K562 (cell line): Measurements from ENCODE around the gene USP24. TPM values are rescaled to one million over a fixed set of nuclear protein-coding genes. Genes with fewer than 3 reads are reported as not detected.

Source experiments
- CGGBP1 ChIP-seq: fragments of 250-450 bp; sonication (Bioruptor Pico); IDR thresholded peaks from 2 replicates; pipeline ENCODE4 v1.9.0; 2021; ENCODE audit warnings: mild to moderate bottlenecking
- CHD1 ChIP-seq: fragments of 200-600 bp; sonication (generic); IDR thresholded peaks from one replicate; pipeline ENCODE4 v1.6.1; 2012; ENCODE audit warnings: mild to moderate bottlenecking, moderate library complexity, low read length, inconsistent platforms
- CHD2 ChIP-seq: IDR thresholded peaks from 2 replicates; pipeline ENCODE4 v1.6.1; 2011; ENCODE audit warnings: low read depth, low read length
- CREBBP ChIP-seq: IDR thresholded peaks from one replicate; pipeline ENCODE4 v1.6.1; 2012; ENCODE audit warnings: low read depth, mild to moderate bottlenecking, control low read depth, inconsistent platforms, low read length
- CREM ChIP-seq: IDR thresholded peaks from 2 replicates; pipeline ENCODE4 v1.6.1; 2014; ENCODE audit warnings: antibody characterized with exemption, low read depth
- HEY1 ChIP-seq: fragments of 250-450 bp; sonication (Bioruptor Pico); IDR thresholded peaks from 2 replicates; pipeline ENCODE4 v1.5.0; 2020; ENCODE audit warnings: mild to moderate bottlenecking, moderate library complexity, borderline replicate concordance
- HMG20B ChIP-seq: fragments of 250-450 bp; sonication (Bioruptor Pico); IDR thresholded peaks from 2 replicates; pipeline ENCODE4 v1.5.0; 2021; ENCODE audit warnings: mild to moderate bottlenecking
- JUNB ChIP-seq: fragments of 450-650 bp; formaldehyde crosslinking; conservative IDR thresholded peaks from 2 replicates; pipeline ENCODE4 v1.4.0; 2020; ENCODE audit warnings: mild to moderate bottlenecking
- MXI1 ChIP-seq: IDR thresholded peaks from 2 replicates; pipeline ENCODE4 v1.6.1; 2011; ENCODE audit warnings: low read depth, mild to moderate bottlenecking, improper control_type of control experiment, low read length
- NR1H2 ChIP-seq: sonication (generic); formaldehyde crosslinking; IDR thresholded peaks from 2 replicates; pipeline ENCODE4 v1.4.0; 2020; ENCODE audit warnings: mild to moderate bottlenecking, missing genetic modification reagents
- POU5F1 ChIP-seq: fragments of 150-350 bp; IDR thresholded peaks from 2 replicates; pipeline ENCODE4 v1.6.1; 2014; ENCODE audit warnings: borderline replicate concordance, low read length, low read depth, mild to moderate bottlenecking; ENCODE audit not compliant: partially characterized antibody
- RBM14 ChIP-seq: fragments of 200-400 bp; formaldehyde crosslinking; IDR thresholded peaks from 2 replicates; pipeline ENCODE4 v1.6.1; 2018; ENCODE audit warnings: low read depth, mild to moderate bottlenecking, low read length, moderate library complexity, borderline replicate concordance; ENCODE audit not compliant: insufficient read depth
- RBM15 ChIP-seq: fragments of 200-400 bp; formaldehyde crosslinking; IDR thresholded peaks from 2 replicates; pipeline ENCODE4 v1.6.1; 2018; ENCODE audit warnings: mild to moderate bottlenecking, low read length, moderate library complexity; ENCODE audit not compliant: insufficient read depth
- RBM25 ChIP-seq: fragments of 200-400 bp; formaldehyde crosslinking; IDR thresholded peaks from 2 replicates; pipeline ENCODE4 v1.6.1; 2018; ENCODE audit warnings: low read length, low read depth, moderate library complexity; ENCODE audit not compliant: severe bottlenecking
- SMAD1 ChIP-seq: fragments of 150-350 bp; IDR thresholded peaks from 2 replicates; pipeline ENCODE4 v1.6.1; 2014; ENCODE audit warnings: low read length, low read depth; ENCODE audit not compliant: partially characterized antibody
- TCF7L2 ChIP-seq: fragments of 150-350 bp; IDR thresholded peaks from 2 replicates; pipeline ENCODE4 v1.6.1; 2016; ENCODE audit warnings: low read depth, mild to moderate bottlenecking, low read length, moderate library complexity
- TFAP4 ChIP-seq: sonication (generic); formaldehyde crosslinking; IDR thresholded peaks from 2 replicates; pipeline ENCODE4 v1.8.0; 2022; ENCODE audit warnings: missing genetic modification reagents, mild to moderate bottlenecking, moderate library complexity, borderline replicate concordance
- THRB ChIP-seq: fragments of 450-650 bp; formaldehyde crosslinking; conservative IDR thresholded peaks from 2 replicates; pipeline ENCODE4 v1.4.0; 2022; ENCODE audit warnings: mild to moderate bottlenecking, missing genetic modification characterization
- VEZF1 ChIP-seq: fragments of 200-800 bp; sonication (Bioruptor generic); IDR thresholded peaks from 2 replicates; pipeline ENCODE4 v1.6.1; 2017; ENCODE audit warnings: missing genetic modification characterization, missing compliant biosample characterization
- ZNF23 ChIP-seq: fragments of 250-450 bp; sonication (Bioruptor Pico); IDR thresholded peaks from 2 replicates; pipeline ENCODE4 v1.4.0; 2020; ENCODE audit warnings: mild to moderate bottlenecking
- ZNF395 ChIP-seq: fragments of 200-800 bp; sonication (Bioruptor generic); IDR thresholded peaks from 2 replicates; pipeline ENCODE4 v1.6.1; 2017; ENCODE audit warnings: missing genetic modification characterization, missing compliant biosample characterization
- ZNF717 ChIP-seq: fragments of 250-450 bp; sonication (Bioruptor Pico); IDR thresholded peaks from 2 replicates; pipeline ENCODE4 v1.5.0; 2021
- ZNF764 ChIP-seq: fragments of 250-450 bp; sonication (Bioruptor Pico); IDR thresholded peaks from 2 replicates; pipeline ENCODE4 v1.4.0; 2020; ENCODE audit warnings: low read depth, mild to moderate bottlenecking, moderate library complexity
- ZSCAN29 ChIP-seq: fragments of 450-650 bp; IDR thresholded peaks from 2 replicates; pipeline ENCODE4 v1.6.1; 2017
- polyA plus RNA-seq, 8 experiments: library from polyadenylated mRNA; depleted of rRNA in 4 of 8; stranded (reverse) in 5 of 8; unstranded in 3 of 8; fragments of >200 nt; fragmentation: Nextera tagmentation in 2 of 8; fragmentation: Illumina TruSeq in 1 of 8; extraction: Ambion mirVana in 2 of 8; extraction: Trizol in 1 of 8; gene quantifications; 2 replicates each; pipeline versions ENCODE4 v1.2.1 to v1.2.3, GENCODE V29; 2011 to 2014; ENCODE audit warnings: inconsistent platforms in 1 of 8, missing spikeins in 1 of 8
- total RNA-seq, 7 experiments: library from RNA; depleted of rRNA in 6 of 7; stranded (reverse); fragments of >200 nt in 6 of 7; fragmentation: Illumina TruSeq in 2 of 7; extraction: Trizol in 2 of 7; gene quantifications; 2 replicates each; pipeline versions ENCODE4 v1.2.1 to v1.2.3, GENCODE V29; 2011 to 2021; ENCODE audit warnings: low replicate concordance in 1 of 7

Gene USP24
- total and polyA plus RNA-seq, 9 of the 15 experiments (the other 6 are each of a cell fraction or from before 2014, with no cell fraction given): 7.7 to 62.6 (median 36.8) TPM

- no peak for TF ChIP-seq CGGBP1 (CRISPR knock-in tag)
- TF ChIP-seq CHD2: no peak
- no peak for TF ChIP-seq POU5F1
- TF ChIP-seq HMG20B (CRISPR knock-in tag): no peak
- peak; percentile 34; the same call in 1 of the 2 replicates for TF ChIP-seq TFAP4 (CRISPR knock-in tag)
- TF ChIP-seq SMAD1: no peak
- no peak for TF ChIP-seq RBM15
- TF ChIP-seq HEY1: no peak
- TF ChIP-seq ZNF395 (CRISPR knock-in tag): no peak
- TF ChIP-seq THRB (CRISPR knock-in tag): no peak
- no peak for TF ChIP-seq MXI1
- TF ChIP-seq VEZF1: peak; percentile 37; the same call in 1 of the 2 replicates
- no peak for TF ChIP-seq ZSCAN29
- no peak for TF ChIP-seq RBM14
- TF ChIP-seq NR1H2 (CRISPR knock-in tag): no peak
- TF ChIP-seq JUNB (CRISPR knock-in tag): no peak
- TF ChIP-seq CREBBP: no peak
- TF ChIP-seq TCF7L2: no peak
- TF ChIP-seq ZNF764 (CRISPR knock-in tag): no peak
- no peak for TF ChIP-seq ZNF717 (CRISPR knock-in tag)
- TF ChIP-seq RBM25: no peak
- TF ChIP-seq ZNF23 (CRISPR knock-in tag): no peak
- peak; percentile 80 for TF ChIP-seq CREM
- peak; percentile 47 for TF ChIP-seq CHD1
These were observed 175.7 kb downstream of the USP24 start, which contains the start of gene PCSK9 (continued) for GRCh38 chr1:55039342-55040082.
